ENCODE measurements around the gene CXADR. TPM values are rescaled to one million over a fixed set of nuclear protein-coding genes. Genes with fewer than 3 reads are reported as not detected.
"Not testable (repeated sequence)": the region's sequence is repeated elsewhere in the genome, so short reads cannot be mapped to it uniquely, and the experiment has no call there.

Gene CXADR
- total RNA-seq, 1 experiment from 2014 or later: 21.7 TPM

GRCh38 chr21:17501107-17502006 is 11.5 kb upstream of the CXADR start:
- CTCF ChIA-PET: no interaction called here
- peaks cover 34% of the 10 kb centered on the region for H3F3A ChIP-seq (ENCODE audit: insufficient read depth, low read depth)
- peaks cover 40% of the 10 kb centered on the region for H3K4me1 ChIP-seq (replicated peaks; ENCODE audit: insufficient read depth)
- no peak overlapping the region for H2AFZ ChIP-seq
- no peak overlapping the region for H3K4me3 ChIP-seq
- intact Hi-C loops (cut with micrococcal nuclease; ENCODE audit: unreplicated experiment): loop anchor here (1.0 kb wide), 1 partner anchor 32 kb away; no protein-coding TSS in a partner anchor
- H3K27ac ChIP-seq: no peak overlapping the region
- peak overlapping the region; percentile 59 for H3K4me2 ChIP-seq
- H3K79me2 ChIP-seq (ENCODE audit: low read depth): no peaks in the 10 kb centered on the region
- H4K20me1 ChIP-seq (ENCODE audit: insufficient read depth): no peaks in the 10 kb centered on the region
- H3K27me3 ChIP-seq (ENCODE audit: insufficient read depth, low read depth): no peaks in the 10 kb centered on the region
- H3K9me3 ChIP-seq (ENCODE audit: insufficient read depth, low read depth): no peaks in the 10 kb centered on the region
- no peaks in the 10 kb centered on the region for H3K9me2 ChIP-seq (ENCODE audit: insufficient read depth)
- POLR2A ChIA-PET (ENCODE audit: unreplicated experiment): no interaction called here
- TF ChIP-seq EZH2 (IDR thresholded peaks at IDR 0.05; ENCODE audit: low read depth) (no peak), CTCF (conservative IDR thresholded peaks at IDR 0.05) (no peak)
- no TSS peak for BruUV-seq (replicated peaks)
- H3K36me3 ChIP-seq (ENCODE audit: low read depth): no peaks in the 10 kb centered on the region
- DNase-seq: peak; percentile 7 to 87

- BruUV-seq (replicated peaks); DNase-seq; H2AFZ ChIP-seq; H3K79me2 ChIP-seq (ENCODE audit: low read depth); H3K4me2 ChIP-seq; H3K4me3 ChIP-seq; H3K9me2 ChIP-seq (ENCODE audit: insufficient read depth); H3K9me3 ChIP-seq (ENCODE audit: insufficient read depth, low read depth); H4K20me1 ChIP-seq (ENCODE audit: insufficient read depth); intact Hi-C loops (cut with micrococcal nuclease; ENCODE audit: unreplicated experiment); POLR2A ChIA-PET (ENCODE audit: unreplicated experiment); H3K27ac ChIP-seq; H3K36me3 ChIP-seq (ENCODE audit: low read depth); H3K27me3 ChIP-seq (ENCODE audit: insufficient read depth, low read depth): not testable (repeated sequence)
- H3F3A ChIP-seq (ENCODE audit: insufficient read depth, low read depth): peaks cover 34% of the 10 kb centered on the region
- peaks cover 40% of the 10 kb centered on the region for H3K4me1 ChIP-seq (replicated peaks; ENCODE audit: insufficient read depth)
- CTCF ChIA-PET: interaction anchor here (0.6 kb wide), 1 partner anchor 65 kb away, joined by 3 read pairs; no protein-coding TSS in a partner anchor
Measured at GRCh38 chr21:17502985-17503384, 9.9 kb upstream of the CXADR start.

GRCh38 chr21:17506951-17507350 is 5.9 kb upstream of the CXADR start:
- Histone ChIP-seq H3K27ac (no peak overlapping the region), H3K79me2 (ENCODE audit: low read depth) (no peaks in the 10 kb centered on the region), H3K4me2 (no peak overlapping the region), H3K36me3 (ENCODE audit: low read depth) (no peaks in the 10 kb centered on the region), H3F3A (ENCODE audit: insufficient read depth, low read depth) (peaks cover 24% of the 10 kb centered on the region), H3K9me2 (ENCODE audit: insufficient read depth) (no peaks in the 10 kb centered on the region), H3K4me3 (no peak overlapping the region), H3K4me1 (replicated peaks; ENCODE audit: insufficient read depth) (peaks cover 18% of the 10 kb centered on the region; the same call in 1 of the 2 replicates), H3K27me3 (ENCODE audit: insufficient read depth, low read depth) (no peaks in the 10 kb centered on the region), H4K20me1 (ENCODE audit: insufficient read depth) (no peaks in the 10 kb centered on the region), H3K9me3 (ENCODE audit: insufficient read depth, low read depth) (no peaks in the 10 kb centered on the region), H2AFZ (no peak overlapping the region)
- intact Hi-C loops (cut with micrococcal nuclease; ENCODE audit: unreplicated experiment): no loop called here
- ChIA-PET CTCF (interaction anchor here (0.6 kb wide), 1 partner anchor 60 kb away, joined by 6 read pairs; no protein-coding TSS in a partner anchor), POLR2A (ENCODE audit: unreplicated experiment) (no interaction called here)
- no peak for DNase-seq
- no TSS peak for BruUV-seq (replicated peaks)
- no peak for TF ChIP-seq CTCF (conservative IDR thresholded peaks at IDR 0.05)
- no peak for TF ChIP-seq EZH2 (IDR thresholded peaks at IDR 0.05; ENCODE audit: low read depth)

Data from PC-9 (cell line).